Stimulated activated CD8-positive, alpha-beta memory T cell treated with anti-CD3 and anti-CD28 coated beads, Interleukin-15, amount 100 ng/mL, for 1 hour (primary cell): ENCODE data around the gene MRPS23.

Experiments used
- DNase-seq: peaks from one replicate; pipeline ENCODE4 v3.0.0-alpha.2; 2020; ENCODE audit warnings: low read depth

The MRPS23 gene

DNA sequence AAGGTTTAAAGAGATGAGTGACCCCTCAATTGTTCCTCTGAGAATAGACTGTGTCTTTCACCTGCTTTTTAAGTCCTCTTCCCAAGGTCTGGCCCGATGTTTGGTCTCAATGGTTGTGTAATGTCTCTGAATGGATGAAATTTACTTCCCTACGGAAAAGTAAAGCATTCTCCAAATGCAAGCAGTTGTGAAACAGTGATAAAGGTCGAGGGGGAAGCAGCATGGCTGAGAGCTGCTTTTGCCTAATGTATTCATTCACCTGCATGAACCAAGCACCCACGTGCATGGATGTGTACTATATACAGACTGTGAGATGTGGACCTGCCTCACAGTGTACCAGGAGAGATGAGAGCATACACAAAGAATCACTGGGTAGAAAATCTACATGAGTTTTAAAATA lies 11.4 kb downstream of the MRPS23 start:
- DNase-seq, result no peak

GRCh38 chr17:57835333-57835900 lies 14.4 kb downstream of the MRPS23 start:
- no peak for DNase-seq

DNA sequence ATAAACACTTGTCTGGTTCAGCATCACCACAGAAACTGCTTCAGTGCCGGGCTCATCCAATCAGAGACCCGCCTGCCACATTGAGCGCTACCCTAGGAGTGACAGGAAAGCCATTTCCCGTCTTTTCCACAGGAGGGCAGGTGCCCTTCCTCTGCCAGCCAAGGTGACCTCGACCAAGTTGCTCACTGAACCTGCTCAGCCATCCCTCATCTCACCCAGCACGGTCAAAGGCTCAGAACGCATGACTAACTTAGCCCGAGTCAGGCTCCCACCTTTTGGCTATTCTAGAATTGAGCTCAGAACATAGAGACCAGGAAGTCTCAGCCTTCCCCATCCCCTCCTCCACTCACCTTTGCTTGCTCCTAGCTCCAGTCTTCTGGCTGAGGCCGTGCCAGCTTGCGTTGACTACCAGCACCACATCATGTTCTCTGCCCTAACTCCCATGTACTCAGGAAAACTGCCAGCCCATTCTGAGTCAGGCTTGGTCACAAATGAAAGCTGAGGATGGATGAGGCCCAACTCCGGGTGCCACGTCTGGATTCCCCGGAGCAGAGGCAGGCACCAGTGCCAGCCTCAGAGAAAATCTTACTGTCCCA lies 15.6 kb downstream of the MRPS23 start:
- DNase-seq, result no peak

DNA sequence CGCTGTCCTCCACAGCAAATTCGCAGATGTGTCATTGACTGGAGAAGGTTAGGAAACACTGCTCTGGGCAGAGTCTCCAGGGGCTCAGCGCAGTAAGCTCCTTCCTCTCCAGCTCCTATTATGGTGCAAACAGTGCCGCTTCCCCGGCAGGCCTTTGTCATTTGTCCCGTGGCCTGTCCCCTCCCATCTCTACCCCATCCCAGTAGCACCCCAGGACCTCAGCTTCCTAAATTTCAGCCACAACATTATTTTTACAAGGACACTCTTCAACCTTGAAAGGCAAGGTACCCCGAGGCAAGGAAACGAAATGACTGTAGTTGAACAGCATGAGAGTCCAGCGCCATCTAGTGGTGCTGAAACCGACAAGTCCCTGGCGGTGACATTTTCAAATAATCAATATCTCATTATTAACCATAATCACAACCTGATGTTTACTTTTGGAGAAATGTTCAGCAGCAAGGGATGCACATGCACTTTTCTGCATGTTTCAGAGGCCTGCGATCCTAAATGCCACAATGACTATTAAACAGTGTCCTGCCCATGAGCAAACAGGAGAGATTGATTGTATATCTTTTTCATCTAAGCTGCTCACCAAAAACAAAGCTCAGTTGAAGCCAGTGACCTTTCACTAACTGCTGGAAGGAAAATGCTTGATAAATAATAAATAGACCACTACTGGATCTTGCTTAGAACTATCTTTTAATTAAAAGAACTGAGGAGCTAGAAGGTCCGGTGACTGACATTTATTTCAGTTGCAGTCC lies 16.5 kb downstream of the MRPS23 start:
- peak; percentile 56 for DNase-seq

DNA sequence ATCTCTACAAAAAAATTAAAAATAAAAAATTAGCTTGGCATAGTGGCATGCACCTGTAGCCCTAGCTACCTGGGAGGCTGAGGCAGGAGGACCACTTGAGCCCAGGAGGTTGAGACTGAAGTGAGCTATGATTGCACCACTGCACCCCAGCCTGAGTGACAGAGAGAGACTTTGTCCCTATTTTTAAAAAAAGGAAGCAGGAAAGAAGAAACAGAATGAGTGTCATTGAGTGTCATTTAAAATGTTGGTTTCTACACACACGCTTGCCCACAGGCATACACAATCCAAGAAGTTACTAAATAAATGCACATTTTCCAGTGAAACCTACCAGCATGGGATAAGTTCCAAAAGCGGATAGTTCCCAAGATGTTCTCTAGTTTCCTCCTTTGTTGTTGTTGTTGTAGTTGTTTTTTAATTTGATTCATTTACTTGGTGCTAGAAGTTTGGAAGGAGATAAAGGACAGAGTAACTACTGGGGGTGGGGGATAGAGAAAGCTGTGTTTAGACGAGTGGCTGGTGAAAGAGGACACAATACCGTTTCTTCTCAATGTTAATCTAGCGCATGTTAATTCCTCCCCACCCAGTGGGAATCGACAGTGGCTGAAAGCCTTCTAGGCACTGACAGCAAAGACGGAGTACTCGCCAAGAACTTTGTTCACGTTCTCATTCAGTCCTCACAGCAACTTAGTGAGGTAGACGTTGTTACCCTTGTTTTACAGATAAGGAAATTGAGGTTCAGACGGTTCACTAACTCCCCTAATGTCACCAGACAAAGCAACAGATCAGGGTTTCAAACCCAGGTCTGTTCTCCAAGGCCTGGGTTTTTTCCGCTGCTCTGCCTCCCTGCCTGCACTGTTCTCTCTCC lies 17.3 kb downstream of the MRPS23 start:
- DNase-seq, result no peak

- no peak for DNase-seq
These were observed 19.0 kb downstream of the MRPS23 start for GRCh38 chr17:57830880-57831279.

GRCh38 chr17:57823469-57824401 lies 26.1 kb downstream of the MRPS23 start:
- DNase-seq, result no peak

- no peak for DNase-seq
These were observed 30.0 kb downstream of the MRPS23 start for GRCh38 chr17:57819867-57820266.

- no peak for DNase-seq
These were observed 30.6 kb downstream of the MRPS23 start for GRCh38 chr17:57819285-57819684.

- no peak for DNase-seq
These were observed 31.8 kb downstream of the MRPS23 start for GRCh38 chr17:57818066-57818465.

DNA sequence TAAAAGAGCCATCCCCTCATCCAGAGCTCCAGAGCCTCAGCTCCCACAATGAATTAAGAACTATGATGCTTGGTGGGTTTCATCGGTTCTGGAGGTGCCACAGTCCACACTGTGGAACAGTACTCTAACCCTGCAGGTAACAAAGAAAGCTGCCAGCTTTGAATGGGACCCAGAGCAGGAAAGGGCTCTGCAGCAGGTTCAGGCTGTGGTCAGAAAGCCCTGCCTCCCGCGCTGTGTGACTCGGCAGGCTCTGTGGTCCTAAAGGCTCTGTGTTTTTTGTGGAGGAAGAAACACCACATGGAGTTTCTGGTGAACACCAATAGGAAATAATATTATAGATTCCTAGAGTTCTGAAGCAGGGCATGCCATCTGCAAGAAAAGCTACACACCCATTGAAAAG lies 32.5 kb downstream of the MRPS23 start:
- DNase-seq, result no peak

DNA sequence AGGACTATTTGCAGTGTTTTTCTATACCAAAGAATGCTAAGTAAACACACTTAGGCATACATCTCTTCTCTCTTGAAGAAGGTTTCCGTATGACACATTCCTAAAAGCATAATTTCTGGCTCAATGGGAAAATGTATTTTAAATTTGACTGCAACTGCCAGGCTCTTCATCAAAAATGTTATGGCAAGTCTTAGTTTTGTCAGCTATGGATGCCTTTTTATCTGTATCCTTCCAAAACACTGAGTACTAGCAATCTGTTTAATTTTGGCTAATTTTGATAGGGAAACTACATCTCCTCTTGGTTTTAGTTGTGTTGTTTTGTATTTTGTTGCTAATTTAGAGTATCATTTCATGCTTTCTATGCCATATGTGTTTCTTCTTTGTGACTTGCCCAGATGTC lies 35.4 kb downstream of the MRPS23 start:
- DNase-seq, result no peak

- no peak for DNase-seq
These were observed 38.1 kb downstream of the MRPS23 start for GRCh38 chr17:57811638-57812280.

DNA sequence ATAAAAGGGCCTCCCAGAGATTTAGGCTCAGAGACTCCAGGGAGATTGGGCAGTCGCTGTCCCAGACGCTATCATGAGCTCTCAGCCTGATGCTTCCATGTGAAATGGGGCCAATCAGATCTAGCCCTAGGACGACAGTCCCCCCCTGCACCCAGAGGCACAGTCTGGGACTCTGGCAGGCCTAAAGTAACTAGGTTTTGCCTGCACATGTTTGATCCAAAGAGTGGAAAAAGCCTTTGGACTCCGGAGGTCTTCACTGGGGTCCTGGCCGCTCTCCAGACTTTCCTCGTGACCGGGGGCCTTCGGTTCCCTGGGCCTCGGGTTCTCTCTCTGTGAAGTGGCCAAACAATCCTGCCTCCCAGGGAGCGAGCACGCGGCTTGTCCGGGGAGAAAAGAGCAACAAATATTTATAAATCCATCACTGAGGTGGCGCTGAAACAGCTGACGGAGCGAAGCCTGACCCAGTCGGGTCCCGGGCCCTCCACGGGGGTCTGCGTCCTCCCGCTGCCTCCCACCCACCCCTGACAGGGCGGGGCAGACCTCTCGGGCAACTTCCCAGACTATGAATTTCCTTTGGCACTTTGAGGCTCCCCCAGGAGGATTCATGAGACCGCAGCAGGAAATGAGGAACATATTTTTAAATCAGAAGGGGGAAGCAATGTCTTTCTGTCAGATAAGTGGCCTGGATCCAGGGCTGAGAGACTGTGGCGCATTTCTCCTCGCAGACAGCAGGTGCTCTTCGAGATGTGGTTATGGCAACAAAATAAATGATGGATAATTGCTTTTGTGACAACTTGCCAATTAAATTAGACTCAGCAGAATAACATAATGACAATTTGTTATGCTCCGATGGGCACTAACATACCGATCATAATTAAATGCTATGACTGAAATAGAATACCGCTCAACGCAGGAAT lies 38.9 kb downstream of the MRPS23 start:
- DNase-seq, result no peak

DNA sequence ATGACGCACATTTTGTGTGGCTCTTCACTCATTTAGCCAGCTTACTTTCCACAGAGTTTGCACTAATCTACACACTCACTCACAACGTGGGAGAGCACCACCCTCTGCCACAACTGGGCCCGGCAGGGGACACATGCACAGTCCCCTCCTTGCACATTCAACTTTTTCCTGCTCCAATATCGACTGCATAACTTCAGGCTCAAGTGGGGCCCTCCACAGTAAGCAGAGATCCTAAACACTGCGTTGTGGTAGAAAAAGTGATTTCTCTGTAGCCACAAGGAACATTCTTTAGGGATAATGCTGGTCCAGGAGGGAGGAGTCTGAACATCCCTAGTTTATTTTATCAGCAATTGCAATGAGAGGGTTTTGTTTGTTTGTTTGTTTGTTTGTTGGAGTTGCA lies 40.0 kb downstream of the MRPS23 start:
- DNase-seq, result no peak

DNA sequence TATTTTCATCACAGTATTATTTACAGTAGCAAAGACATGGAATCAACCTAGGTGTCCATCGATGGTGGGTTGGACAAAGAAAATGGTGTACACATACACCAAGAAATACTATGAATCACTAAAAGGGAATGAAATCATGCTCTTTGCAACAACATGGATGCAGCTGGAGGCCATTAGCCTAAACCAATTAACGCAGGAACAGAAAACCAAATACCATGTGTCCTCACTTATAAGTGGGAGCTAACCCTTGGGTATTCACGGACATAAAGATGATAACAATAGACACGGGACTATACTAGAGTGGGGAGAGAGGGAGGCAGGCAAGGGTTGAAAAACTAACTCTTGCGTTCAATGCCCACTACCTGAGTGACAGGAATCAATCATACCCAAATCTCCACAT lies 41.0 kb downstream of the MRPS23 start:
- no peak for DNase-seq

GRCh38 chr17:57806167-57806830 lies 43.5 kb downstream of the MRPS23 start:
- no peak for DNase-seq

DNA sequence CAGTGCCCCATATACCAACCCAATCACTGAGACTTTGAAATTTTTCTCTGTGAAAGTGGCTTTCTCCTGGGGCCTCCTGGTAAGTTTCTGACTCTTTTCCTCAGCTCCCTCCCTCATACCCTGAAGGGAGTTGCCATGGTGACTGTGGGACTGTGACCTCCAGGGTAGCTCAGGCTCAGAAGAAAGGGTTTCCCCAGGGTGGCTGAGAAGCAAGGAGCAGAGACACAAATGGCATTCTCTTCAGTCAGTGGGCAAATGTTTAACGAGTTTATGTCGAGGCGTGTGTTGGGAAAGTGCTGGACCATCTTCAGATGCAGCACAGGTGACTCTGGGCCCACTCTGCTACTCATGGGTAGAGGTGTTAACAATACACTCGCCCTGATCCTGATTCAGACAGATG lies 46.8 kb downstream of the MRPS23 start:
- DNase-seq, result no peak

- DNase-seq, result no peak
These were observed 48.7 kb downstream of the MRPS23 start for GRCh38 chr17:57801044-57801711.
